Fibroblast of lung (primary cell): ENCODE data around the gene UST. TPM values are rescaled to one million over a fixed set of nuclear protein-coding genes. Genes with fewer than 3 reads are reported as not detected.
"Not testable (repeated sequence)": the region's sequence is repeated elsewhere in the genome, so short reads cannot be mapped to it uniquely, and the experiment has no call there.

ENCODE experiments used
- DNase-seq, 2 donors: peaks; one replicate each; pipeline versions ENCODE4 v3.0.0 to v3.0.0-alpha.2; 2010; ENCODE audit warnings: low read depth in 2 of 2
- H2AFZ ChIP-seq: 2 replicates; pipeline ENCODE4 v1.5.1; 2012; ENCODE audit warnings: low read length, control low read depth, inconsistent platforms
- H3K27ac ChIP-seq: 2 replicates; pipeline ENCODE4 v1.5.1; 2011; ENCODE audit warnings: low read length, control low read depth; ENCODE audit not compliant: insufficient read depth
- H3K27me3 ChIP-seq: 2 replicates; pipeline ENCODE4 v1.5.1; 2011; ENCODE audit warnings: mild to moderate bottlenecking, low read length; ENCODE audit not compliant: control insufficient read depth, insufficient read depth
- H3K36me3 ChIP-seq: 2 replicates; pipeline ENCODE4 v1.5.1; 2011; ENCODE audit warnings: low read length; ENCODE audit not compliant: control insufficient read depth, insufficient read depth
- H3K4me1 ChIP-seq: 2 replicates; pipeline ENCODE4 v1.5.1; 2011; ENCODE audit warnings: low read length; ENCODE audit not compliant: control insufficient read depth, insufficient read depth; ENCODE audit errors: extremely low read depth
- H3K4me2 ChIP-seq: 2 replicates; pipeline ENCODE4 v1.5.1; 2011; ENCODE audit warnings: low read length, control low read depth; ENCODE audit not compliant: insufficient read depth; ENCODE audit errors: extremely low read depth
- H3K4me3 ChIP-seq, 4 experiments: fragments of 200-600 bp in 1 of 4; sonication (generic) in 1 of 4; replicated peaks in 1 of 4; 2 replicates each; pipeline ENCODE4 v1.5.1; 2011 to 2016; ENCODE audit warnings: low read length in 4 of 4, low read depth in 3 of 4, mild to moderate bottlenecking in 3 of 4, control low read depth in 2 of 4, inconsistent platforms in 1 of 4, mixed read lengths in 1 of 4; ENCODE audit not compliant: insufficient read depth in 1 of 4; ENCODE audit errors: control extremely low read depth in 1 of 4
- H3K79me2 ChIP-seq: 2 replicates; pipeline ENCODE4 v1.5.1; 2012; ENCODE audit warnings: mild to moderate bottlenecking, low read length, inconsistent platforms; ENCODE audit not compliant: control insufficient read depth, insufficient read depth
- H3K9ac ChIP-seq: 2 replicates; pipeline ENCODE4 v1.5.1; 2011; ENCODE audit warnings: mild to moderate bottlenecking, low read length, control low read depth; ENCODE audit not compliant: insufficient read depth
- H3K9me3 ChIP-seq: 2 replicates; pipeline ENCODE4 v1.5.1; 2012; ENCODE audit warnings: low read depth, low read length; ENCODE audit not compliant: control insufficient read depth, insufficient read depth
- H4K20me1 ChIP-seq: 2 replicates; pipeline ENCODE4 v1.5.1; 2011; ENCODE audit warnings: low read length; ENCODE audit not compliant: control insufficient read depth, insufficient read depth; ENCODE audit errors: extremely low read depth
- CTCF ChIP-seq, 2 donors: IDR thresholded peaks in 1 of 2; conservative IDR thresholded peaks in 1 of 2; 1 replicate in 1 of 2; 2 replicates in 1 of 2; pipeline ENCODE4 v1.5.1; 2011 to 2012; ENCODE audit warnings: low read length in 2 of 2, control low read depth in 1 of 2, inconsistent platforms in 1 of 2, low read depth in 1 of 2, mild to moderate bottlenecking in 1 of 2
- EZH2 ChIP-seq: IDR thresholded peaks from 2 replicates; pipeline ENCODE4 v1.5.1; 2012; ENCODE audit warnings: low read length, control low read depth, mild to moderate bottlenecking; ENCODE audit errors: missing control alignments
- polyA plus RNA-seq, 2 donors: library from polyadenylated mRNA; depleted of rRNA in 1 of 2; stranded (reverse) in 1 of 2; unstranded in 1 of 2; fragments of >200 nt; gene quantifications; 2 replicates each; pipeline ENCODE4 v1.2.1, GENCODE V29; 2011 to 2012; ENCODE audit warnings: missing spikeins in 1 of 2
- total RNA-seq: library from RNA; depleted of rRNA; stranded (reverse); fragments of >200 nt; gene quantifications from 2 replicates; pipeline ENCODE4 v1.2.1, GENCODE V29; 2014

The UST gene
- total and polyA plus RNA-seq, 2 donors (not counting 1 experiment from before 2014, with no cell fraction given), result 6.8 to 19.5 TPM

GRCh38 chr6:148760568-148761526 is 14.0 kb downstream of the UST start:
- Histone ChIP-seq H3K79me2 (no peaks in the 10 kb centered on the region), H3K4me1 (peaks cover 12% of the 10 kb centered on the region), H3K27ac (peak overlapping the region; percentile 74), H3K36me3 (no peaks in the 10 kb centered on the region), H4K20me1 (no peaks in the 10 kb centered on the region), H3K27me3 (no peaks in the 10 kb centered on the region), H3K4me3 (peak overlapping the region; percentile 35 to 47 (median 40)), H3K4me2 (peak overlapping the region; percentile 98), H3K9ac (peak overlapping the region; percentile 35), H3K9me3 (no peaks in the 10 kb centered on the region), H2AFZ (peak overlapping the region; percentile 81)
- TF ChIP-seq CTCF (conservative IDR thresholded peaks at IDR 0.05 in 1 of 2, IDR thresholded peaks at IDR 0.05 in 1 of 2; ENCODE audit: low read depth in 1 of 2, low read length in 2 of 2) (no peak), EZH2 (no peak)
- DNase-seq, result peak; percentile 92 to 96

- Histone ChIP-seq H3K79me2 (no peaks in the 10 kb centered on the region), H3K4me3 (peak overlapping the region; percentile 35 to 47 (median 40)), H3K9me3 (no peaks in the 10 kb centered on the region), H4K20me1 (no peaks in the 10 kb centered on the region), H3K4me2 (peak overlapping the region; percentile 98), H2AFZ (peak overlapping the region; percentile 16), H3K4me1 (peaks cover 12% of the 10 kb centered on the region), H3K36me3 (no peaks in the 10 kb centered on the region), H3K27me3 (no peaks in the 10 kb centered on the region), H3K27ac (peak overlapping the region; percentile 74), H3K9ac (peak overlapping the region; percentile 32)
- no peak for TF ChIP-seq CTCF (conservative IDR thresholded peaks at IDR 0.05 in 1 of 2, IDR thresholded peaks at IDR 0.05 in 1 of 2; ENCODE audit: low read depth in 1 of 2, low read length in 2 of 2)
- TF ChIP-seq EZH2, result no peak
- peak in 1 of 2 donors; percentile 60 for DNase-seq
Measured at GRCh38 chr6:148761527-148762011, 14.7 kb downstream of the UST start.

- no peaks in the 10 kb centered on the region for H3K9me3 ChIP-seq
- no peak overlapping the region for H3K4me3 ChIP-seq
- no peak overlapping the region for H2AFZ ChIP-seq
- no peaks in the 10 kb centered on the region for H3K36me3 ChIP-seq
- no peaks in the 10 kb centered on the region for H3K79me2 ChIP-seq
- no peak overlapping the region for H3K27ac ChIP-seq
- no peaks in the 10 kb centered on the region for H4K20me1 ChIP-seq
- H3K27me3 ChIP-seq, result no peaks in the 10 kb centered on the region
- H3K4me2 ChIP-seq, result no peak overlapping the region
- DNase-seq, result no peak
- H3K4me1 ChIP-seq, result peaks cover 12% of the 10 kb centered on the region
- H3K9ac ChIP-seq, result no peak overlapping the region
- TF ChIP-seq EZH2 (no peak), CTCF (conservative IDR thresholded peaks at IDR 0.05 in 1 of 2, IDR thresholded peaks at IDR 0.05 in 1 of 2; ENCODE audit: low read depth in 1 of 2, low read length in 2 of 2) (no peak)
Measured at GRCh38 chr6:148762231-148762630, 15.4 kb downstream of the UST start.

GRCh38 chr6:148764259-148765020 is 17.6 kb downstream of the UST start:
- not testable (repeated sequence) for H3K27ac ChIP-seq, H3K4me2 ChIP-seq, H2AFZ ChIP-seq, DNase-seq, H3K9me3 ChIP-seq, H3K36me3 ChIP-seq, H4K20me1 ChIP-seq, H3K27me3 ChIP-seq, H3K4me3 ChIP-seq, H3K79me2 ChIP-seq, H3K9ac ChIP-seq
- H3K4me1 ChIP-seq, result peaks cover 12% of the 10 kb centered on the region
